HG03469 (cell line): ENCODE data around the gene SLC26A2.

Experiments used
- ATAC-seq: cut with Tn5 transposase; IDR thresholded peaks from one replicate; pipeline ENCODE4 v1.9.1; 2021; ENCODE audit warnings: mild to moderate bottlenecking, moderate library complexity, moderate number of reproducible peaks; ENCODE audit not compliant: unreplicated experiment

The SLC26A2 gene

GRCh38 chr5:149961186-149961685 is 678 bp downstream of the SLC26A2 start:
- ATAC-seq: no peak

GRCh38 chr5:149961957-149962409 is 1.4 kb downstream of the SLC26A2 start:
- ATAC-seq: no peak

- ATAC-seq: no peak
Measured at GRCh38 chr5:149962601-149963300, 2.2 kb downstream of the SLC26A2 start.

- no peak for ATAC-seq
Measured at GRCh38 chr5:149963729-149964128, 3.2 kb downstream of the SLC26A2 start.

GRCh38 chr5:149966946-149967345 is 6.4 kb downstream of the SLC26A2 start:
- ATAC-seq: no peak

- ATAC-seq: no peak
Measured at GRCh38 chr5:149969181-149969930, 8.8 kb downstream of the SLC26A2 start.

GRCh38 chr5:149975409-149975808 is 14.9 kb downstream of the SLC26A2 start:
- no peak for ATAC-seq

GRCh38 chr5:149979896-149980295 is 19.3 kb downstream of the SLC26A2 start:
- ATAC-seq: no peak

- ATAC-seq: no peak
Measured at GRCh38 chr5:149981206-149981605, 20.6 kb downstream of the SLC26A2 start.

- no peak for ATAC-seq
Measured at GRCh38 chr5:149982505-149982904, 21.9 kb downstream of the SLC26A2 start.

GRCh38 chr5:149988126-149988525 is 27.6 kb downstream of the SLC26A2 start:
- ATAC-seq: no peak

GRCh38 chr5:149990518-149991376 is 30.2 kb downstream of the SLC26A2 start:
- ATAC-seq: peak; percentile 64

- ATAC-seq: no peak
Measured at GRCh38 chr5:149993471-149993870, 32.9 kb downstream of the SLC26A2 start.

GRCh38 chr5:149995385-149996204 is 35.0 kb downstream of the SLC26A2 start:
- no peak for ATAC-seq

- no peak for ATAC-seq
Measured at GRCh38 chr5:149996205-149996890, 35.8 kb downstream of the SLC26A2 start.

- no peak for ATAC-seq
Measured at GRCh38 chr5:149998281-149998680, 37.7 kb downstream of the SLC26A2 start.

- ATAC-seq: no peak
Measured at GRCh38 chr5:149999359-149999758, 38.8 kb downstream of the SLC26A2 start.

GRCh38 chr5:149999866-150000255 is 39.3 kb downstream of the SLC26A2 start:
- ATAC-seq: no peak

GRCh38 chr5:150000256-150000989 is 39.9 kb downstream of the SLC26A2 start, which contains the start of the genes HMGXB3 and TIGD6:
Gene HMGXB3, plus strand, starts transcription at chr5:150000739. Its CDS starts 4,114 bp downstream, at chr5:150004853.
Gene TIGD6, minus strand, starts transcription at chr5:150000654. Its CDS starts 4,306 bp downstream, at chr5:149996348.
- peak; percentile 79 for ATAC-seq
